Panc1 (cell line): ENCODE results near the gene TP53AIP1.

Experiments used
- POLR2AphosphoS5 ChIP-seq: IDR thresholded peaks from 2 replicates; pipeline ENCODE4 v1.6.1; 2012; ENCODE audit warnings: mild to moderate bottlenecking, low read depth, low read length, moderate library complexity
- TF ChIP-seq, protein P1 (sequence below): fragments of 450-650 bp; IDR thresholded peaks from 2 replicates; pipeline ENCODE4 v1.5.1; 2017; ENCODE audit warnings: mild to moderate bottlenecking
- TF ChIP-seq, protein P2 (sequence below), 2 experiments: IDR thresholded peaks; 2 replicates each; pipeline ENCODE4 v1.6.1; 2011 to 2012; ENCODE audit warnings: low read depth in 2 of 2, control low read depth in 1 of 2, low read length in 1 of 2, mild to moderate bottlenecking in 1 of 2, moderate library complexity in 1 of 2; ENCODE audit not compliant: insufficient read depth in 1 of 2

DNA sequence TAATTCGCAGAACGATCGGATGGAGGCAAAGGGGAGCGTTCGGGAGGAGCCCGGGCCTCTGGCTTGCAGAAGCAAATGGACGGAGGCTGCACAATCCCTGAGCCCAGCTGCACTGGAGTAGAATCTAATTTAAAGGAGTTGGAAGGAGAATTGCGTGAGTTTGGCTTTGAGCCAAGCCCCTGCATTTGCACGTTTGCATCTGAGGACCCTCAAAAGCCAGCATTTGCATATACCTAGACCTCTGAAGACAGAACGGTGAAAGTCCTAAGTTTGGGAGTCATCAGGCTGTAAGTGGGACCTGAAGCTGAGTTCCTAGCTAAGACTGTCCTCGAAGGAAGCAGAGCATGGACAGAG is 15.6 kb downstream of the TP53AIP1 start:
- no peak for TF ChIP-seq POLR2AphosphoS5
- TF ChIP-seq, protein P1, sequence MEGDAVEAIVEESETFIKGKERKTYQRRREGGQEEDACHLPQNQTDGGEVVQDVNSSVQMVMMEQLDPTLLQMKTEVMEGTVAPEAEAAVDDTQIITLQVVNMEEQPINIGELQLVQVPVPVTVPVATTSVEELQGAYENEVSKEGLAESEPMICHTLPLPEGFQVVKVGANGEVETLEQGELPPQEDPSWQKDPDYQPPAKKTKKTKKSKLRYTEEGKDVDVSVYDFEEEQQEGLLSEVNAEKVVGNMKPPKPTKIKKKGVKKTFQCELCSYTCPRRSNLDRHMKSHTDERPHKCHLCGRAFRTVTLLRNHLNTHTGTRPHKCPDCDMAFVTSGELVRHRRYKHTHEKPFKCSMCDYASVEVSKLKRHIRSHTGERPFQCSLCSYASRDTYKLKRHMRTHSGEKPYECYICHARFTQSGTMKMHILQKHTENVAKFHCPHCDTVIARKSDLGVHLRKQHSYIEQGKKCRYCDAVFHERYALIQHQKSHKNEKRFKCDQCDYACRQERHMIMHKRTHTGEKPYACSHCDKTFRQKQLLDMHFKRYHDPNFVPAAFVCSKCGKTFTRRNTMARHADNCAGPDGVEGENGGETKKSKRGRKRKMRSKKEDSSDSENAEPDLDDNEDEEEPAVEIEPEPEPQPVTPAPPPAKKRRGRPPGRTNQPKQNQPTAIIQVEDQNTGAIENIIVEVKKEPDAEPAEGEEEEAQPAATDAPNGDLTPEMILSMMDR, result no peak
- TF ChIP-seq, protein P2, sequence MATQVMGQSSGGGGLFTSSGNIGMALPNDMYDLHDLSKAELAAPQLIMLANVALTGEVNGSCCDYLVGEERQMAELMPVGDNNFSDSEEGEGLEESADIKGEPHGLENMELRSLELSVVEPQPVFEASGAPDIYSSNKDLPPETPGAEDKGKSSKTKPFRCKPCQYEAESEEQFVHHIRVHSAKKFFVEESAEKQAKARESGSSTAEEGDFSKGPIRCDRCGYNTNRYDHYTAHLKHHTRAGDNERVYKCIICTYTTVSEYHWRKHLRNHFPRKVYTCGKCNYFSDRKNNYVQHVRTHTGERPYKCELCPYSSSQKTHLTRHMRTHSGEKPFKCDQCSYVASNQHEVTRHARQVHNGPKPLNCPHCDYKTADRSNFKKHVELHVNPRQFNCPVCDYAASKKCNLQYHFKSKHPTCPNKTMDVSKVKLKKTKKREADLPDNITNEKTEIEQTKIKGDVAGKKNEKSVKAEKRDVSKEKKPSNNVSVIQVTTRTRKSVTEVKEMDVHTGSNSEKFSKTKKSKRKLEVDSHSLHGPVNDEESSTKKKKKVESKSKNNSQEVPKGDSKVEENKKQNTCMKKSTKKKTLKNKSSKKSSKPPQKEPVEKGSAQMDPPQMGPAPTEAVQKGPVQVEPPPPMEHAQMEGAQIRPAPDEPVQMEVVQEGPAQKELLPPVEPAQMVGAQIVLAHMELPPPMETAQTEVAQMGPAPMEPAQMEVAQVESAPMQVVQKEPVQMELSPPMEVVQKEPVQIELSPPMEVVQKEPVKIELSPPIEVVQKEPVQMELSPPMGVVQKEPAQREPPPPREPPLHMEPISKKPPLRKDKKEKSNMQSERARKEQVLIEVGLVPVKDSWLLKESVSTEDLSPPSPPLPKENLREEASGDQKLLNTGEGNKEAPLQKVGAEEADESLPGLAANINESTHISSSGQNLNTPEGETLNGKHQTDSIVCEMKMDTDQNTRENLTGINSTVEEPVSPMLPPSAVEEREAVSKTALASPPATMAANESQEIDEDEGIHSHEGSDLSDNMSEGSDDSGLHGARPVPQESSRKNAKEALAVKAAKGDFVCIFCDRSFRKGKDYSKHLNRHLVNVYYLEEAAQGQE (IDR thresholded peaks at IDR 0.05; ENCODE audit: insufficient read depth in 1 of 2, low read depth in 2 of 2, low read length in 1 of 2), result no peak
